ENCODE results near the gene SULT2B1.

- TF ChIP-seq CTCF (IDR thresholded peaks at IDR 0.05) (peak in 3 of 5 experiments; percentile 13 to 50 (median 31)), POLR2AphosphoS5 (IDR thresholded peaks at IDR 0.05) (peak in 2 of 3 donors; percentile 78 to 84), POLR2A (IDR thresholded peaks at IDR 0.05) (peak; percentile 80), EP300 (IDR thresholded peaks at IDR 0.05; ENCODE audit: low read depth) (no peak)
Observed at GRCh38 chr19:48636859-48637448, 85.0 kb downstream of the SULT2B1 start, which contains the start of gene DBP.

Data from transverse colon (tissue), 4 donors.